NCI-H1930 (cell line): ENCODE data around the gene MT1A.

Experiments
- DNase-seq, 2 experiments: peaks; one replicate each; lab custom pipeline; 2025; lab: John Stamatoyannopoulos, UW

Gene MT1A

DNA sequence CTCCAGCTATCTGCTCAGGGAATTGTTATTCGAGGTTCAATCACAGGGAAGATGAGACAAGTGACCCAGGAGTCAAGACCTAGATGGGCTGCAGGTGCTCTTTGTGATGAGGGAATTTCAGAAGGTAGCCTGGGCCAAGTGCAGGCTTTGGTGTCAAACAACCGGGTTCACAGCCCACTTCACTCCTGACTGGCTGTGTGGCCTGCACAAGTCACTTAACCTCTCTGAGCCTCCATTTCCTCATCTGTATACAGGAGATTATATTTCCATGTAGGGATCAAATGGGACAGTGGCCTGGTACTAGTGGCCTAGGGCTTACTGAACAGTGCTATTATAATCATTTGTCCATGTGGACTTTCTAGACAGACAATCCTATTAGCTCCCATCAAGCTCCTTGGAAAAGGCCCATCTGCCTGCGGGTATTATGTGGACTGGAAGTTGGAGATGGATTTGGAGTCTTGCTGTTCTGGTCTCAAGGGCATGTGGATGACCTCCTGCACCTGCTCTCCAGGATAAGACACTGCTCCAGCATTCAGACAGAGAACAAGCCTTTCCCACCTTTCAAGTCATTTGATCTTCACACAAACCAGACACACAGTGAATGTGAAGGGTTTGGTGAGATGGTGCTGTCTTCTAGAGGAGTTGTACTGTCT is 40.7 kb downstream of the MT1A start:
- no peak for DNase-seq

DNA sequence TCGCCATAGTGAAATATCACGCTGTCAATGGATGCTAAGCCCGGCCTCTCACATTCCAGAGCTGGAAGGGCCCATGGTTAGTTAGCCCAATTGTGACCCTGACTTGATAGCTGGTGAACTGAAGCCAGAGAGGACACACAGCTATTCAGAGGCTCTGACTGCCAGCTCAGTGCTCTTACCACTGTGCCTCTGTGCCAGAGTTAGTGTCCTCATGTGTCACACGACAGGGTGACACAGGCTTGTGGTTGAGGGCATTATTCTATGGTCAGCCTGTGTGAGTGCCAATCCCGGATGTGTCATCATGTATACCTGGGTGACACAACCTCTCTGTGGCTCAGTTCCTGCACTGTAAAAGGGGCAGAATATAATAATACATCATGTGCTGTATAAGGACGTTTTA is 41.4 kb downstream of the MT1A start:
- no peak for DNase-seq

GRCh38 chr16:56681939-56682702 is 43.7 kb downstream of the MT1A start, which contains the start of gene MT1X:
TSS of gene MT1X (plus strand) at chr16:56682470. CDS start at chr16:56682541, 71 bp downstream.
- DNase-seq: peak; percentile 60 to 65

- no peak for DNase-seq
These were observed 44.4 kb downstream of the MT1A start for GRCh38 chr16:56682703-56683397.

DNA sequence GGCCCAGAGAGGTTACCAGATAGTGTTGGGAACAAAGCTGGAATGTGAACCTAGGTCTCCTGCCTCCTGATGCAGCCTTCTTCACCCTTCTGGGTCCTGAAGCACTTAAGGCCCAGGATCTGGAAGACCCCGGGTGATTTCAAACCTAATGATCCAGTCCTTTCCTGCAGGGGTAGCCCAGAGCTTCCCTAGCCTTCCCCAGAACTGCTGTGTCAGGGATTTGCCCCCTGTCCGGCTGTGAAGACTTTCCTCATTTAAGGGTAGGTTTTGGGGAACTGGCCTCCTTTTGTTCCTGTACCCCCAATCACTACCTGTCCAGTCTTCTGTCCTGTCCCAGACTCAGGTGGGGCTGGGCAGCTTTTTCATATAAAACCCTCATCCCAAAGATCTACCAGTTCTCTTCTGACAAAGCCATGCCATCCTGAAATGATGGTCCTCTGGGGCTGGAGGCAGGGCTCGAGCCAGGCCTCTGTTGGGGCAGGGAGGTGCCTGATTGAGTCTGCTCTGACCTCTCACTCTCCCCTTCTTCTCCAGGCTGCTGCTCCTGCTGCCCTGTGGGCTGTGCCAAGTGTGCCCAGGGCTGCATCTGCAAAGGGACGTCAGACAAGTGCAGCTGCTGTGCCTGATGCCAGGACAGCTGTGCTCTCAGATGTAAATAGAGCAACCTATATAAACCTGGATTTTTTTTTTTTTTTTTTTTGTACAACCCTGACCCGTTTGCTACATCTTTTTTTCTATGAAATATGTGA is 45.1 kb downstream of the MT1A start:
- no peak for DNase-seq

GRCh38 chr16:56684256-56684925 is 45.9 kb downstream of the MT1A start:
- no peak for DNase-seq

- DNase-seq: no peak
These were observed 46.6 kb downstream of the MT1A start for GRCh38 chr16:56684926-56685590.

GRCh38 chr16:56686758-56687157 is 48.3 kb downstream of the MT1A start:
- no peak for DNase-seq

- no peak for DNase-seq
These were observed 50.3 kb downstream of the MT1A start for GRCh38 chr16:56688762-56689161.

- DNase-seq: no peak
These were observed 50.7 kb downstream of the MT1A start for GRCh38 chr16:56689171-56689570.
